Choroid plexus epithelial cell (primary cell): ENCODE data around the gene ATXN3.
"Not testable (repeated sequence)": the region's sequence is repeated elsewhere in the genome, so short reads cannot be mapped to it uniquely, and the experiment has no call there.

Experiments used
- DNase-seq: peaks from one replicate; pipeline ENCODE4 v3.0.0-alpha.2; 2010; ENCODE audit warnings: low read depth
- H3K4me3 ChIP-seq: 2 replicates; pipeline ENCODE4 v1.5.1; 2011; ENCODE audit warnings: low read depth, mild to moderate bottlenecking, control low read depth, low read length, moderate library complexity
- TF ChIP-seq, protein P1 (sequence below): conservative IDR thresholded peaks from 2 replicates; pipeline ENCODE4 v1.5.1; 2011; ENCODE audit warnings: low read depth, mild to moderate bottlenecking, control low read depth, inconsistent platforms, low read length, moderate library complexity

The ATXN3 gene

DNA sequence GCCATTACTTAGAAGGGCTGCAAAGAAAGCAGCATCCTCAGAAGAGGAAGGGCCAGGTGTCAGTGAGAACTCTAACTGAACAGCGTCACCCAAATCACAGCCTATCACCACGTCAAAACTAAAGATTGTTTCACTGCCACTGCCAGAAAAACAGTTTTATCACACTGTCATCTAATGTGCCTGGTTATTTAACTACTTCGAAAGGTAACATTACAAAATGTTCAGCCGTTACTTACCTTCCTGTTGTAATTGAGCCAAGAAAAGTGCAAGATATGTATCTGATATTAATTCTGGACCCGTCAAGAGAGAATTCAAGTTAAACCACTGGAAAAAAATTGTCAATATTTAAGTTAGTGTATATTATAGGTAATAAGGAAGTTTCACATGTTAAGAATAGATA is 17.9 kb downstream of the ATXN3 start:
- TF ChIP-seq, protein P1, sequence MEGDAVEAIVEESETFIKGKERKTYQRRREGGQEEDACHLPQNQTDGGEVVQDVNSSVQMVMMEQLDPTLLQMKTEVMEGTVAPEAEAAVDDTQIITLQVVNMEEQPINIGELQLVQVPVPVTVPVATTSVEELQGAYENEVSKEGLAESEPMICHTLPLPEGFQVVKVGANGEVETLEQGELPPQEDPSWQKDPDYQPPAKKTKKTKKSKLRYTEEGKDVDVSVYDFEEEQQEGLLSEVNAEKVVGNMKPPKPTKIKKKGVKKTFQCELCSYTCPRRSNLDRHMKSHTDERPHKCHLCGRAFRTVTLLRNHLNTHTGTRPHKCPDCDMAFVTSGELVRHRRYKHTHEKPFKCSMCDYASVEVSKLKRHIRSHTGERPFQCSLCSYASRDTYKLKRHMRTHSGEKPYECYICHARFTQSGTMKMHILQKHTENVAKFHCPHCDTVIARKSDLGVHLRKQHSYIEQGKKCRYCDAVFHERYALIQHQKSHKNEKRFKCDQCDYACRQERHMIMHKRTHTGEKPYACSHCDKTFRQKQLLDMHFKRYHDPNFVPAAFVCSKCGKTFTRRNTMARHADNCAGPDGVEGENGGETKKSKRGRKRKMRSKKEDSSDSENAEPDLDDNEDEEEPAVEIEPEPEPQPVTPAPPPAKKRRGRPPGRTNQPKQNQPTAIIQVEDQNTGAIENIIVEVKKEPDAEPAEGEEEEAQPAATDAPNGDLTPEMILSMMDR, result no peak
- DNase-seq, result no peak
- H3K4me3 ChIP-seq, result no peak overlapping the region

DNA sequence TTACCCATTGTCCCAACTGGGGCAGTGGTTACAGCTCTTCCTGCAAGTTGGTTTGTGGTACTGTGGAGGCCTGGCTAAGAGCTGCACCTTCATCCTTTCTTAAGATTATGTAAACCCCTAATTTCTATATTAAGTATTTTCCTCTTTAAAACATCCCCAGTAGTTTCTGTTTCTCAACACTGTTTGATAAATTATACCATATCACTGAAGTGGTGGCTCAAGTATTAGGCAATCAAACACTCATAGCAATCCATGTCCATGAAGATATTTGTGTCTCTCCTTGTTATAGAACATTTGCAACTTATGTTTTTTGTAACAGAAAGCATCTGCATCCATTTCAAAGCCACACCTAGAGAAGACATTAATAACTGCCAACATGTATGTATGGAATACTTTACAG is 31.8 kb downstream of the ATXN3 start:
- peak; percentile 4 for DNase-seq
- TF ChIP-seq, protein P1, result no peak
- H3K4me3 ChIP-seq, result no peak overlapping the region

DNA sequence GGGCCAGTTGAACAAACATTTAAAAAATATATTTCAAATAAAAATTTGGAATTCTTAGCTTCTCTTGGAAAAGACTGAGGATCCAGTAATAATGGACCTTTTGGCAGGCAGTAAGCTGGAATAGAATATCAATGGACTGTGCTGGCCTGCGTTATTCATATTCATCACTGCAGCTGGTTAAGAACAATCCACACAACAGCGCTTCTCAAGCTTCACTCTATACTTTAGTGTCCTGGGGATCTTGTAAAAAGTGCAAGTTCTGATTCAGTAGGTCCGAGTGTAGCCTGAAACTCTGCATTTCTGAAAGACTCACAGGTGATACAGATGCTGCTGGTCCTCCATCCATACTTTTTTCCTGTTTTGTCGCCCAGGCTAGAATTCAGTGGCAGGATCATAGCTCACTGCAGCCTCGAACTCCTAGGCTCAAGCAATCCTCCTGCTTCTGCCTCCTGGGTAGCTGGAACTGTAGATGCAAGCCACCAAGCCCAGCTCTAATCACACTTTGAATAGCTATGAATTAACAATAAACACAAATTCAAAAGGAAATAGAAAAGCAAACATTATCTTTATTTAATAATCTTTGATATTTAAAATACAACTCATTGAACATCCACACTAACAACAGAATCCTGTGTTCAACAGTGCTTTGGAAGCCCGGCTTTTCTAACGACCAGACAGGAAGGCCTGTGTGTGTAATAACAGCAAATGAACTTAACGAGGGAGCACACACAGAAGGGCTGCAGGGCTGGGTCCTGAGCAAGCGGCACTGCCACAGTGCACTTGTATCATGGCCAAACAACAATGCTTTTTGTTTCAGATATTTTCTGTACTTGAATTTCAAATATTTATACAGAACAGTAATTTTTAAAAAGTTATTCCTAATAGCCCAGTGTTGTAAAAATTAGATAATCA is 48.1 kb downstream of the ATXN3 start:
- TF ChIP-seq, protein P1, result no peak
- H3K4me3 ChIP-seq, result no peak overlapping the region
- DNase-seq, result no peak

DNA sequence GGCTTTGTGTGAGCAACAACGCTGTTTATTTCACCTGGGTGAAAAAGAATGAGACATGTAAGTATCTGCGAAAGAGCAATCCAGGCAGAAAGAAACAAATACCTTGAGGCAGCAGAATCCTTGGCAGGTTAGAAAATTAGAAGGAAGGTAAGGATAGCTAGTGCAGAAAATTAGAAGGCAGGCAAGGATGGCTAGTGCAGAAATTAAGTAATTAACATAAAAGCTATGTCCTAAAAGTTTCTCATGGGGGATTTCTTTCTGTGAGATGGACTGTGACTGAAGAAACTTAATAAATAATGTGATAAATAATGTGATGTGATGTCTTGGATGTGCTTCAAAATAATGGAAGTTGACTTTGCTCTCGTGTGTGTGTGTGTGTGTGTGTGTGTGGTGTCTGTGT is 56.6 kb downstream of the ATXN3 start:
- no peak overlapping the region for H3K4me3 ChIP-seq
- TF ChIP-seq, protein P1, result no peak
- DNase-seq, result no peak

DNA sequence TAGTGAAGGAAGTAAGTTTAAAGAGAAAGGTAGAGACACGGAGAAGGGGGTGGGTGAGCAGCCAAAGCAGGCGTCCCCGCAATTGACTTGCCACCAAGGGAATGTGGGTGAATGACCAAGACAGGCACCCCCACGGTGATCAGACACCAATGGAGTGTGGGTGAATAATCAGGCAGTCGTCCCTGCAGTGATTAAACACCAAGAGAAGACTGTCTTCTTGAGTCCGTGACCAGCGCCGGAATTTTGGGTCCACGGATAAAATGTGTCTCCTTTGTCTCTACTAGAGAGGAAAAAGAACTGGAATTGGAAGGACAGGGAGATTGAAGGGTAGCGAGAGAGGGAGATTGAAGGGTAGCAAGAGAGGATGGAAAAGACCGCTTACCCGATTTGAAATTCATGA is 57.2 kb downstream of the ATXN3 start:
- H3K4me3 ChIP-seq, DNase-seq: not testable (repeated sequence)

DNA sequence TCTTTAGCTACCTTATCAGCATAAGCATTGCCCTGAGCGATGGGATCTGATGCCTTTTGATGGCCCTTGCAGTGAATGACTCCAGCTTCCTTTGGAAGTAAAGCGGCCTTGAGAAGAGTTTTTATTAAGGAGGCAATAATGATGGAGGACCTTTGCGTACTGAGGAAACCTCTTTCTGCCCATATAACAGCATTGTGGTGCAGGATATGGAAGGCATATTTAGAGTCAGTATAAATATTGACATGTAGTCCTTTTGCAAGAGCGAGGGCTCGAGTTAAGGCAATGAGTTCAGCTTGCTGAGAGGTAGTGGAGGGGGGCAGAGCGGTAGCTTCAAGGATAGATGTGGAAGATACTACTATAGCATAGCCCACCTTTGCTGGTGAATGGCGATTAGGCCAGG is 60.5 kb downstream of the ATXN3 start:
- DNase-seq, H3K4me3 ChIP-seq: not testable (repeated sequence)

DNA sequence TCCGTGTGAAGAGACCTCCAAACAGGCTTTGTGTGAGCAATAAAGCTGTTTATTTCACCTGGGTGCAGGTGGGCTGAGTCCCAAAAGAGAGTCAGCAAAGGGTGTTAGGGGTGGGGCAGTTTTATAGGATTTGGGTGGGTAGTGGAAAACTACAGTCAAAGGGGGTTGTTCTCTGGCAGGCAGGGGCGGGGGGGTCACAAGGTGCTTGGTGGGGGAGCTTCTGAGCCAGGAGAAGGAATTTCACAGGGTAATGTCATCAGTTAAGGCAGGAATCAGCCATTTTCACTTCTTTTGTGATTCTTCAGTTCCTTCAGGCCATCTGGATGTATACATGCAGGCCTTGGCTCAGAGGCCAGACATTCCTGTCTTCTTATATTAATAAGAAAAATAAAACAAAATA is 64.6 kb downstream of the ATXN3 start:
- DNase-seq, H3K4me3 ChIP-seq: not testable (repeated sequence)

DNA sequence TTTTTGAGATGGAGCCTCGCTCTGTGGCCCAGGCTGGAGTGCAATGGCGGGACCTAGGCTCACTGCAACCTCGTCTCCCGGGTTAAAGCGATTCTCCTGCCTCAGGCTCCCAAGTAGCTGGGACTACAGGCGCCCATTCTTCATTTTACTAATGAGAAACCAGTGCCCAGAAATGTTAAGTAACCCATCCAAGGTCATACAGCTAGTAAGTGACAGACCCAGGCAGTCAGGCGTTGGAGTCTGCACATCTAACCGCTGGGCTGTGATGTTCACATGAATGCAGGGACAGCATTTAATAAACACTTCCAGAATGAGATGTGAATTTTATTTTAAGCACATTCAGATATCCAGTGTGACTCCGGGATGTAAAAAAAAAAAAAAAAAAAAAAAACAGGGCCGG is 65.2 kb downstream of the ATXN3 start:
- DNase-seq, result no peak
- no peak overlapping the region for H3K4me3 ChIP-seq

More for the DNA sequence above, 65.2 kb downstream of the ATXN3 start:
- TF ChIP-seq, protein P1, result no peak
